GM21390 (cell line): ENCODE measurements around the gene PWP1.
A peak's percentile ranks its signal among the peaks of the same experiment; 100 is the strongest.

ENCODE experiments used
- ATAC-seq: cut with Tn5 transposase; IDR thresholded peaks from one replicate; pipeline ENCODE4 v1.9.1; 2021; ENCODE audit not compliant: unreplicated experiment

PWP1 gene

DNA sequence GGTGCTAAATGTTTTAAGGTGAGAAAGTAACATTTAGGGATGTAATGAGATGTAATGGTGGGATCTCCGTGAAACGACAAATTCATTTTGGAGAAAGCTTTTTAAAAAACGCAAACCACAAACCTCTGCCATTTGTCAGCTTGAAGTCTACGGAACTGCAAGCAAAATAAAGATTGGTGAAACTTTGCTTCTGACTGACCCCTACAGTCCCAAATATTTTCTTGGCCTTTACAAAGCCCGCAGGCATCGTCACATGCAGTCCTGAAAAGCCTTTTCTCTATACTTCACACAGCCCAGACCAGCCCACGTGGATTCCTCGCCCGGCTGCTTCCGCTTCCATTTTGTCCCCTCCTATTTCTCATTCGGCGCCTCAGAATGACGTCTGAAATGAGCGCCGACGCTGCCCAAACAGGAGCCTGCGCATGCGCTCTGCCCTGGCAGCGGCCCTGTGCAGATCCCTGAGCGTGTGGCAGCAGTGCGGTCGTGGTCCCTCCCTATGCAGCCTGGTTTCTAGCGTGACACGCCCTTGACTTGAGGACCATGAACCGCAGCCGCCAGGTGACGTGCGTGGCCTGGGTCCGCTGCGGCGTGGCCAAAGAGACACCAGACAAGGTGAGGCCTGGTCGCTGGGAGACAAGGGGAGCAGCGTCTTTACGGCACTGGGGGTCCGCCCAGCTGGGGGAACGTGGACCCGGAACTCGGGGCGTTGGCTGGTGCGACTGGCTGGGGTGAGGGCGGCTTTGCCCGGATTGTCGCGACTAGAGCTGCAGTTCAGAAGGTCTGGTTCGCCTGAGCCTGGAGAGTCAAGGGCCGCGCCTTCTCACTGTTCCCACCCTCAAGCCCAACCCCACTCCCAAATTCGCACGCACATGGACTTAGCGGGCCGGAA lies at the start of gene PWP1:
Gene PWP1, plus strand, starts transcription at position 440 of the 889 bp plus-strand sequence. Its CDS starts 101 bp downstream, at position 541.
- ATAC-seq = peak; percentile 91

DNA sequence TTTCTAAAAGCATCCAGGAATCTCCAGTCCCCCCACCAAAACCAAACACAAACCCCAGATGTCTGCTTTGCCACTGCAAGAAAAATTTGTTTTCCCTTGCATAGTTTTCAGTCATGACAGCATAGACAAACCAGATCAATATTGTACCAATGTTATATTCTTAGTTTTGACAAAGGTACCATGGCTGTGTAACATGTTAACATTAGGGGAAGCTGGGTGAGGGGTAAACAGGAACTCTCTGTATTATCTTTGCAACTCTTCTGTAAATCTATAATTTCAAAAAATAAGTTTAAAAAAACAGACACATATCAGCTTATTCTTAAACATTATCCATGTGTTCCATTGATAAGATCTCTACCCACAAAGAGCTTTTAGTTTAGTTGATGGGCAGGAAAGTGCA lies 44.4 kb upstream of the PWP1 start:
- ATAC-seq = no peak

DNA sequence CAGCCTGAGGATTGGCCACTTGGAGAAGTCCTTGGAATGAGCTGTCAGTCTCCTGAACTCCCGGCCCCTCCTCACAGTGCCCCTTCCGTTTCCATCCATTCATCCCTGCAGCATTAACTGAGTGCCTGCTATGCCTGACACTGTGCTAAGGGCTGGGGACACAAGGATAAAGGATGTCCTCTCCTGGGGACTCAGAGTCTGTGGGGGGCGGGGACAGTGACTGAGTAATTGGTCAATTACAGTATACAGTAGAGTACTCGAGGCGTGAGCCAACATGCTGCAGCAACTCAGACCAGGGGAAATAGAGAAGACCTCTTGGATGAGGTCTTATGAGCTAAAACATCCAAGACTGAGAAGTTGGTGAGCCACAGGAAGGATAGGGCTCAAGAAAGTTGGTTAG lies 43.4 kb upstream of the PWP1 start:
- ATAC-seq = no peak

DNA sequence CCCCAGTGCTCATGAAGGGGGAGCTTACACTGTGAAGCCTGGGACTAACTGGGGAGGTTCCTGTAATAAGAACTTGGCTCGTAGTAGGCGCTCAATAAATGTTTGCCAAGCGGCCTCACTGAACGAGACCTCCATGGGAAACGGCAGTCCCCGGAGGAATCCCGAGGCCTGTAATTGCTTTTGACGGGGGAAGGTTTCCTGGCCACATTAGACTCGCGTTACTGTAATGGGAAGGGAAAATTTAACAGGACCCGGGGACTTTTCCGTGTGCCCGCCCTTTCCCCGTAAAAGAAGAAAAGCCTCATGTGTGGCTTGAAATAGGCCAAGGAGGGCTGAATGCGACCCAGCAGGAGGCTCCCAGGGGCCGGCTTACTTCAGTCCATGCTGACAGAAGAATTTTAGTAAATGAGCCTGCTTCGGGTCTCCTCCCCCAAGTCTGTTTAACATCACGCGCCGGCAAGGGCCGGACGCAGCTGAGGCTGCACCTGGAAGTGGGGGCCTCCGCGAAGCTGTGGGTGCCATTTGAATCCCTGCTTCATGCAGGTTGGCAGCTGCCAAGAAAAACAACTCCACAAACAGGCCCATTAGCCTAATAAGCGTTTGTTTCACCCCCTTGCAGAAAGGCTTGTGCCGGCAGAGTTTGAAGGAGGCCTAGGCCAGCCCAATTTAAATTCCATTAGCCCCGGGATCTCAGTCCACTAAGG lies 39.8 kb upstream of the PWP1 start:
- no peak for ATAC-seq

- no peak for ATAC-seq
Observed at GRCh38 chr12:107646436-107646835, 39.2 kb upstream of the PWP1 start.

- no peak for ATAC-seq
Observed at GRCh38 chr12:107649661-107650061, 35.9 kb upstream of the PWP1 start.

DNA sequence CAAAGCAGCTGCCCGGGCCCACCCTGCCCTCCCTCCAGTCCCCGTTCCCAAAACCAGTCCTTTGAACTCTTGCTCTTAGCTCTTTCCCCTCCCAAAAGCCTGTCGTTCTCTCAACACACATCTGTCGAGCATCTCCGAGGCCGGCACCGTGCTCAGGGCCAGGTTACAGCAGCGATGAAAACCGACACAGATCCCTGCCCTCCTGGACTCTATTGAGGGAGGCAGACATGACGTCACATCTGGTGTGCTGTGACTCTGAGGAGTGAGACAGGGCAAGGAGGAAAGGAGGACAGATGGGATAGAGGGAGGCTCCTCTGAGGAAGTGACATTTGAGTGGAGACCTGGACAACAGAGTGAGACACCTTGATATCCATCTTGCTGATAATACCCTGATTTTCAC lies 34.6 kb upstream of the PWP1 start:
- no peak for ATAC-seq

DNA sequence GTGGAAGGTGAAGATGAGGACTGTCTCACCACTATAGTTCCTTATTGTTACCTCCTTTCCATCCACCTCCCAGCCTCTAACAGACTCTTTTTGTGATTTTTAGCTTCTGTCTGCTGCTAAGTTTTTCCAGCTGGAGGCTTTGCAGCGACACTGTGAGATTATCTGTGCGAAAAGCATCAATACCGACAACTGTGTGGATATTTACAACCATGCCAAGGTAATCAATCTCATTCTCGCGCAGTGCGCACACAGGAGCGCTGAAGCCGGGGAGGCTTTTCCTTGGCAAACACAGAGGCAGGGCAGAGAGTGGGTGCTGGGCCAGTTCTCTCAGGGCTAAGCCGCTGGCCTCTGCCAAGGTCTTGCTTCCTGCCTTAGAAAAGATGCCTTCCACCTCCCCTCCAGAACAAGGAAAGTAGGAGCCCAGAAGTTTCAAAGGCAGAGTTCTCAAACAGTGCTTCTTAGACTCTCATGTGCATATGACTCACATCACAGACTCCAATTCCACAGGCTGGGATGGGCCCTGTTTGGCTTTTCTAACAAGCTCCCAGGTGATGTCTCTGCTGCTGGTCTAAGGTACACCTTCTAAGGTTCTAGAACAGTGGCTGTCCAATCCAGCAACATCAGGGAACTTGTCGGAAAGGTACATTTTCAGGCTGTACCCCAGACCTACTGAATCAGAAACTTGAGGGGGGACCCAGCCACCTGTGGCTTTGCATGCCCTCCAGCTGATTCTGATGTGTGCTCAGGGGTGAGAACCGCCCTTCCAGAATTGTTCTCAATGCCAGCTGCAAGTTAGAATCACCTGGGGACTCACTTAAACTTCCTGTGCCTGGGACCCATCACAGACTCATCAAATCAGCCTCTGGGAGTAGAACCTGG lies 33.8 kb upstream of the PWP1 start:
- ATAC-seq = no peak

DNA sequence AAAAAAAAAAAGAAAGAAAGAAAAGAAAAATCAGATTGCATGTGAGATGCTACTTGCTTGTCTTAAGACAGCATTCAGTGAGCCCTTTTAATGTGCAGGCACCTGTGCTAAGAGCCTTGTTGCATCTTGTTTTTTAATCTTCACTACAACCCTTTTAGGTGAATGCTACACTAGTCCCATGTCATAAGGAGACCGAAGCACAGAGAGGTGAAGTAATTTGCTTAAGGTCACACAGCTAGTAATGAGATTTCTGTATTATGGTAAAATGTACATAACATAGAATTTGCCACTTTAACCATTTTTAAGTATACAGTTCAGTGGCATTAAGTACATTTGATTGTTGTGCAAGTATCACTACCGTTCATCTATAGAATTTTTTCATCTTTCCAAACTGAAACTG lies 32.1 kb upstream of the PWP1 start:
- no peak for ATAC-seq

DNA sequence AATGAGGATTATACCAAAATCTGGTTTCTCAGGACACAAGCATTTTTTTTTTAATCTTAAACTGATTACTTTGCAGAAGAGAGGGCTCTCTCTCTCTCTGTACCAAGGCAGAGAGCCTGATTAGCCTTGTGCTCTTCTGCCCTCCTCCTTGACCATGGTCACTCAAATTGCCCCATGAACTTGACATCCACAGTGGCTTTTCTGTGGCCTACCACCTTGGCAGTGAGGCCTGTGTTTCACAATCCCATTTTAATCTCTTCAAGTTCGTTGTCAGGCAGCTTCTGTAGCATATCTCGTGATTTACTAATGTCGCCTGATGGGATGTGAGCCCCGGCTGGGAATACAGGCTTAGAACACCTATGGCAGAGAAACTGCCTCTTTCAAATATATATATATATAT lies 30.7 kb upstream of the PWP1 start:
- no peak for ATAC-seq

GRCh38 chr12:107655281-107656065 lies 30.1 kb upstream of the PWP1 start:
- no peak for ATAC-seq

DNA sequence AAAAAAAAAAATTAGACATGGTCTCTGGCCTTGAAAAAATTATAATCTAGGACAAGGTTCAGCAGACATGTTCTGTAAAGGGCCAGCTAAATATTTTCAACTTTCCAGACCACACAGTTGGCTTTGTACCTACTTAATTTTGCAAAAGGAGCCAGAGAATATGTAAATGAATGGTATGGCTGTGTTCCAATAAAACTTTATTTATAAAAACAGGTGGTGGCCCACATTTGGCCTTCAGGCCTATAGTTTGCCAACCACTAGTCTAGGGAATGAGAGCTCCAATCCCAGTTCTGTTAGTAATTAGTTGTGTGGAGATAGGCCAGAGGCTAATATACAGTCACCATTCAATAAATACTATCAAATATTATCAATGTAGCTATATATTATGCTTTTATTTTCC lies 29.3 kb upstream of the PWP1 start:
- no peak for ATAC-seq

DNA sequence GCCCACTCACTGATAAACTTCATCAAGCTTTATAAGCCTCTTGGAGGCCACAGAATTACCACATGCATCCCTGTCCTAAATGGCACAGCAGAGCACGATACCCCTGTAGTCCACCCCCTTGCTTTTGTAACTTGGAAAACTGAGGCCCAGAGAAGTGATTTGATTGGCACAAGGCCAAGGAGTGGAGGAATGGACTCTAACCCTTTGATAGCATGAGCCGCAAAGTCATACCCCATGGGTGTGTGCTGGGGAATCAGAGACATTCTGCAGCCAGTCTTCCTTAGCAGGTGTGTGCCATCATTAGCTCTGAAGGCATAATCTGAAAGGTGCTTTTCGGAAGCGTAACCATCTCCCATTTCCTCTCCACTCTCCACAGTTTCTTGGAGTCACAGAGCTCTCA lies 28.5 kb upstream of the PWP1 start:
- no peak for ATAC-seq

DNA sequence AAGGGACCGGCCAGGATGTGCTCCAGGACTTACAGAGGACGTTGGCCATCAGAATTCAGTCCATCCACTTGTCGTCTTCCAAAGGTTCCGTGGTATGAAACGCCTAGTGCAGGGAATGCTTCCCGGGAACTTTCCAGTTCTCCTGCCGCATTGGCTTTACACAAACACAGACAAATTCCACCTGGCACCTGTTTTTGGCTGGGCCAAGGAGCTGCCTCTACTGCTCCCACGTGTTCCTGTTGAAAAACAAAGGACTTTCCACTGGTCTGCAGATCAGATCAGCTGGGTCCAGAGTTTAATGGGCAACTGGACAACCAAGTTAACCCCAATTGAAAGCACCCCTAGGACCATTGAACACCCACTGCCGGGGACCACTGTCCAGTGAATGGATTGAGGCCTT lies 28.0 kb upstream of the PWP1 start:
- no peak for ATAC-seq

- no peak for ATAC-seq
Observed at GRCh38 chr12:107660235-107660634, 25.4 kb upstream of the PWP1 start.

DNA sequence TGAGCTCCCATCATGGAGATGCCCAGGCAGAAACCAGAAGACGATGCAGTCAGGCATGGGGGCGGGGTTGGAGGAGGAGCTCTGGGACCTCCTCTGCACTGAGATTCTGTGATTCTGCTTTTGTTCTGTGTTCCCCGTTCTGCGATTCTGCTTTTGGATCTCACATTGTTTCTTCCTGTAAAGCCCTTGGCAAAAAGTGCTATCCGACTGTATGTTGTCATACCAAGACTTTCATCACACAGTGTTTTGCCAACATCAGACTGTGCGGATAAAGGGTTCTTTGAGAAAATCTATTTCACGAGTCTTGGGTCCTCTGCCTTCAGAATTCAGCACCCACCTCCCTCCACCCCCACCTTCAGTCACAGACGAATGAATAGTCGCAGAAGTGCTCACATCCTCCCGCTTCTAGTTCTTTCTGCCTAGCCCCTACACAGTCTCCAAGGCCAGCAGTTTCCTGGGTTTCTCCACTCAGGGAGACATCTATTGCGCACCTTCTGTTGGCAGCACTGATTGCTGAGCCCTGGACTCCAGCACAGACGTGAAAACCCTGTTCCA lies 24.7 kb upstream of the PWP1 start:
- no peak for ATAC-seq

GRCh38 chr12:107661830-107662229 lies 23.8 kb upstream of the PWP1 start:
- peak; percentile 60 for ATAC-seq

DNA sequence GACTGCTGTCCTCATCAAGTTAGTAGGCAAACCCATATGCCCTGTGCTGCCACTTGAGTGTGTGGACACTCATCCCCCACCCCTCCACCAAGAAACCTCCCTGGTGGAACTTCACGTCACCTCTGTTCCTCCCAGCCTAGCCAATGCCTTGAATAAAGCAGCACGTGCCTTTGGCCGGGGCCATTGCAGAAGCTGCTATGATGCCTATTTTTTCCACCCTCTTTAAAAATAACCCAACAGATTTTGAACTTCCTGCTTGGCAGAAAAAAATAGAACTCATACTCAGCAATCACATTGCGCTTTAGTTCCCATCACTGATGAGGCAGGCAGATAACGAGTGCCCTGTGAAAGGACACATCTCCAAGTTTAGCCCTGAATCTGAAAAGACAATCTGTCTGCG lies 23.1 kb upstream of the PWP1 start:
- ATAC-seq = no peak

- no peak for ATAC-seq
Observed at GRCh38 chr12:107663277-107663676, 22.3 kb upstream of the PWP1 start.

- ATAC-seq = no peak
Observed at GRCh38 chr12:107666009-107666408, 19.6 kb upstream of the PWP1 start.
